ENCODE results near the gene FAR1. TPM values are rescaled to one million over a fixed set of nuclear protein-coding genes. Genes with fewer than 3 reads are reported as not detected.

Gene FAR1
- total RNA-seq (2022; extraction: Qiagen RNA extraction; ENCODE audit: low read depth) = 43.2 to 62.2 TPM (median 58.9 TPM) in 5 replicates

DNA sequence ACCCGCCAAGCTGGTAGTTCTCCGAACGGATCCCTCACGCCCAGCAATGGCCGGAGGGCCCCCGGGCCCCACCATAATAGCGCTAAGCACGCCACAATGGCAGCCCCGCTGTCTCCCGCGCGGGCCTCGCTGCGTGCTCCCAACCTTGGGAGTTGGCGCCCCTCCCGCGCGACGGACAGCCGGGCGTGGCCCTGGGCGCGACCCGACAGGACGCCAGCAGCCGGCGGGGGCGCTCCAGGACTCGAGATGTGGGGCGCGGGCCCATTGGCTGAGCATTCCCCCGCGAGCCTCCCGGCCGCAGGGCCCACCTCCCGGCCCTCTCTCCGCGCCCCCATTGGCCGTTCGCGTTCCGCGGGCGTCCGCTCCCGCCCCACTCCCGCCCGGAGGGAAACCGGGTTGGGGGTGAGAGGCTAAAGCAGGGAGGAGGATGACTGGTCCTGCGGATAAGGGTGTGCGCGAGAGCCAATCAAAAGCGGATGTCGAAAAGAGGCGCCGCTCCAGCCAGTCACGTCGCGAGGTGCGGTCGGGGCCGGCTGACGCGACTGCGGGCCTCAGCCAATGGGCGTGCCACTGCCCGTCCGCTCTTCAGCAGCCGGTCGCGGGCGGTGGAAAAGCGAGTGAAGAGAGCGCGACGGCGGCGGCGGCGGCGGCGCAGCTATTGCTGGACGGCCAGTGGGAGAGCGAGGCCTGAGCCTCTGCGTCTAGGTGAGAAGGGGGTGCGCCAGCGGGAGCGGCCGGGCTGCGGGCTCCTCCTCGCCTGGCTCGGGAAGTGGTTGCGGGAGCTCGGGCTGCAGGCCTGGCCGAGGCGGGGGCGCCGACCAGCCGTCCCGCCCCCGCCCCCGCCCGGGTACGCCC lies at the start of gene FAR1:
FAR1 (plus strand) TSS at position 567 of the 855 bp plus-strand sequence. CDS start 26,098 bp downstream, outside the sequence.

Other genes starting within 250 kb of the FAR1 start
- 35.5 to 57.7 TPM (median 45.1 TPM) in 5 replicates for gene BTBD10, start 205.4 kb upstream of the FAR1 start, total RNA-seq (2022; extraction: Qiagen RNA extraction; ENCODE audit: low read depth)
- not detected in 5 replicates for gene PTH, start 172.7 kb upstream of the FAR1 start, total RNA-seq (2022; extraction: Qiagen RNA extraction; ENCODE audit: low read depth)